Right forelimb (tissue), 1 donor: ENCODE results near the gene NR5A2.
A peak's percentile ranks its signal among the peaks of the same experiment; 100 is the strongest.
"Not testable (repeated sequence)": the region's sequence is repeated elsewhere in the genome, so short reads cannot be mapped to it uniquely, and the experiment has no call there.

Source experiments
- DNase-seq: peaks from one replicate; pipeline ENCODE4 v3.0.0-alpha.2; 2018

The NR5A2 gene

DNA sequence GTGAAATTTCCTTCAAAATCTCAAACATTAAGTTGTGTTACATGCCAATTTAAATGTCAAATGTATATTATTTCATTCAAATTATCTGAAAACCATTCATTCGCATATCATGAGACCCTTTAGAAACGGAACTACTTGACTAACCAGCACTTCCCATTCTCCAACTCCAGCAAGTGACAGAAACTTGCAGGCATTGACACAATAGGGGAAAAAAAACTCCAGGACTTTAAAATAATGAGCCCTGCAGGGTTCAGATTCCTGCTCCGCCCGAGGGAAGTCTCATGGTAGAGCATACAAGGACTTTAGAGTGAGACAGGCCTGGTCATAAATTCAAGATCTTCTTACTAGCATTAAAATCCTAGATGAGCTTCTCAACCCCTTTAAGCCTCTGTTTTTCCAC is 138.9 kb downstream of the NR5A2 start:
- DNase-seq: no peak

DNA sequence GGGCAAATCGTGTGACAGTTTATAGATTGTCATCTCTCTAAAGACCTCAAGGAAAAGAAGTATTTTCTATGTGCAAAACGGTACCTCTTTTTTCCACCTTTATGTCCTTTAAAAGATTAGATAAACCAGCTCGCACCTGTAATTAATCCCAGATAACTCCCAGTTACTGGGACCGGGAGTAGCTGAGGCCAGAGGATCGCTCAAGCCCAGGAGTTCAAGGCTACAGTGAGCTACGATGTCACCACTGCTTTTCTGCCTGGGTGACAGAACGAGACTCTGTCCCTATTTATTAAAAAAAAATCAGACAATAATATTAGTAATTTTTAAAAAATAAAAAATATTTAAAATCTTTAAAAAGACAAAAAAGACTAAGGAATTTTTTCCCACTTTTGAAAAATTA is 141.4 kb downstream of the NR5A2 start:
- no peak for DNase-seq

DNA sequence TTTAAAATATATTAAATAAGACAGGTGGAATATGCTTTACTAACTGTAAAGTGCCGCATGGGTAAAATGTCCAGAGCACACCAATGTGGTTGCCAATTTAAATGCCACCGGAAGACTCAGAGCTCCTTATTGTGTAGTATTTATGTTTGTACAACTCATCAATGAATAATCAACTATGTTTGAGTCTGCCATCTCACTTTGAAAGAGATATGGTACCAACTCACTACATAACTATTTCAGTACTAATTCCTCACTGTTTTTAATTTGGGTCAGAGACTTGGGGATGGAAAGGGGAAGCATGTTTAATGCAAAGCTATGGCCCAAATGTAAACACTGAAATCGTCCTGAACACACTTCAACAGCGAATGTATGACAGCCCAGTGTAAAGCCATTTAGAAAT is 144.8 kb downstream of the NR5A2 start:
- no peak for DNase-seq

DNA sequence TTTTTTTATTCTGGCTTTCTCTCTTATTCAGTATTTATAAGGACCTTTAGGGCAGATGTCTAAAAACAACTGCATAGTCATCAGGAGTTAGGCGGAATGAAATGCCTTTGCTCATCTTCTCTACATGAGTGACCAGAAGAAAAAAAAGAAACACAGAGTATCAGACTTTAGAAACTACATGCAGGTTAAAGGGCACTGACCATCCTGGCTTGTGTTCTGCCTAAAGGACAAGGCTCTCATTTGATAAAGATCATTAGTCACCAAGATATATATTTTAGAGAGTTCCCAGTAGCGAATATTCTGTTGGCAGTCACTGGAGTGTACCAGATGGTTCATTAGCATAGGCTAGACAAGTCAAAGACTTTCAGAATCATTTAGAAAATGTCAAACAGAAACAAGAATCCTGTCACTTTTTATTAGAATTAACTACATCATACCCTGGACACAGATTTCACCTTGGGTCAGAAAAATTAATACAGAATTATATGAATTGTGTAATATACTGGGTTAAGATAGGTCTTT is 145.6 kb downstream of the NR5A2 start:
- no peak for DNase-seq

DNA sequence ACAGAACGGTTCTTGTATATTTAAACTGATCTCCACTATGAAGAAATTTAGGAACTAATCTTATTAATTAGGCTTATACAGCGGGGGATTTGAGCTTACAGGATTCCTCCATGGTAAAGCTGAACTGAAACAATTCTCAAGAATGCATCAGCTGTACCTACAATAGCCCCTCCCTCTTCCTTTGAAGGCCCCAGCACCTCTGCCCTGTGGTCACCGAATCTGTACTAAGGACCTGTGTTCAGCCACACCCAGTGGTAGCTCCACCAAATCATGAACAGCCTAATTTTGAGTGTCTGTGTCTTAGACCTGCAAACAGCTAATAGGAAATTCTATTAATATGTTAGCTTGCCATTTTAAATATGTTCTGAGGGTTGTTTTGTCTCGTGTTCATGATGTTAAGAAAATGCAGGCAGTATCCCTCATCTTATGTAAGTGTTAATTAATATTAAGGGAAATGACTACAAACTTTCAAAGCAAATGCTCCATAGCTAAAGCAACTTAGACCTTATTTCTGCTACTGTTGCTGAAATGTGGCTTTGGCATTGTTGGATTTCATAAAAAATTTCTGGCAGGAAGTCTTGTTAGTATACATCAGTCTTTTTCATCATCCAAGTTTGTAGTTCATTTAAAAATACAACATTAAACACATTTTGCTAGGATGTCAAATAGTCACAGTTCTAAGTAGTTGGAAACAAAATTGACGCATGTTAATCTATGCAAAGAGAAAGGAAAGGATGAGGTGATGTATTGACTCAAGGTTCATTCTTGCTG is 147.2 kb downstream of the NR5A2 start:
- DNase-seq: no peak

DNA sequence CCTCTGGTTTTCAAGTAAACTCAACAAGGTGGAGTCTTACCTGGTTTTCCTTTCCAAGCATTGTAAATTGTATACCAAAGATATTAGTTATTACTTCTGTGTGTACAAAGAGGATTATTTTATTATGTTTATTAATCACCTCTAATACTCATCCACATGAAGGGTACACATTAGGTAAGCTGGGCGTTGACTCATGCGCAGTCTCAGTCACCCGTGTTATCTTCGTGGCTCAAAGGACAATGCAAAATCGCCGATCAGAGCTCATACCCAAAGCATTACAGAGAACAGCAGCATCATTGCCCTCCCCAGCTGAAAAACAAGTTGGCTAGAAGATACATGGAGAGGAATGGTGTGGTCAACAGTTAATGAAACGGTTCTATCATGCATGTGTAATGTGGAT is 148.7 kb downstream of the NR5A2 start:
- no peak for DNase-seq

DNA sequence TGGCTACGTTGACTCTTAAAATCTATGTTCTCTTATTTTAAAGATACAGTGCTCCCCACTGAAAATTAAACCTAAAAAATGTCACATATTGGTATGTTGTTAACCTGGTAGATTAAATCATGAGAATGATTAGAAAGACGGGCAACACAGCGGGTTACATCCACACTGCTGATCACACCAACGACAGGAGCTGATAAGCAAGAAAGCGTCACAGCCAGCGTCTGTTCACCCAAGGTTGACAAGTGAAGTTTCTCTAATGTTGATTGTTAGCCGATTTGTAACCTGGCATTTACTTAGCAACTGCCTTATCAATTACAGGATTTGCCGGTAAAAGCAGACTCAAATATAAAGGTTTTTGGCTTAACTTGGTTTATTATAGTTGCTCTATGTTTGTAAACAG is 149.3 kb downstream of the NR5A2 start:
- no peak for DNase-seq

DNA sequence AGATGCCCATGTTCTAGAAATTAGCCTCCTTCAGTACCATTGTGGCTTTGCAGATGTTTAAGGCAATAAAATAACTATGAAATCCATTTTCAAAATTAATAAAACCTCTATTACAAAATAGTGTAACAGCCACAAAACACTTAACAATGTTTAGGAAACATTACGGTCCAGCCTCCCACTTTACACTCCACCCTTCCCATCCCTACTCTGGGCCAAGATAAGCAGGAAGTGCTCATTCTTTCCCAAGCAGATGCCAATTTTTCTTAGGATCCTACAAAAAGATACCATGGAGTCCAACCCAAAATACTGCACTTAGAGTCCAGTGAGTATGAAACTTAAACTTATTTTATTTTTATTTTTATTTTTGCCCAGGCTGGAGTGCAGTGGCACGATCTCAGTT is 150.8 kb downstream of the NR5A2 start:
- no peak for DNase-seq

DNA sequence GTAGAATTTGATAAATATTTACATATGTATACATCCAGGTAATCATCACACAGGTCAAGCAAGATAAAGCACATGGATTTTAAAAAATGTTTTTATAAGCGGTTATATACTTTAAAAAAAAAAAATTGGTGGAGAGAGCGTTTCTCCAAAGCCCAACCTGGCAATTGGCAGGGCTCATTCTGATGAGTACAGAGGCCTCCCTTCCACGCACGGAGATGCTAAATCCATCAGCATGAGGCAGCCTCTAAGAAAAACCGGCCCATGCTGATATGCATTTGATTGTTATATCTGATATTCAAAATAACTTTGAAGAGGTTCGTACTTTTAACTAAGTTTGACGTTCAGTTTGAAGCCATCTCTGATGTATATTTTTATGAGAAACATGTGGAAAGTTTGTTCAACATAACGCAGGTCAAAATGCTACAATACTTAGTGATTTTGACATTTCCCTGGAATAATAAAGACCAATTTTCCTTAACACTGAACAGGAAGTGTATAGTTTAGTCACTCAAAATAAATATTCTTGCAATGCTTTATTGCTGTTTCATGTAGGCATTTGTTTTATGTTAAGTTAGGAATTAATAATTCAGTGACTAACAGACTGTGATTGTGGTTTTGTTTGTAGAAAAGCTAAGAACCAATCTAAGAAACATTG is 151.7 kb downstream of the NR5A2 start:
- DNase-seq: no peak

DNA sequence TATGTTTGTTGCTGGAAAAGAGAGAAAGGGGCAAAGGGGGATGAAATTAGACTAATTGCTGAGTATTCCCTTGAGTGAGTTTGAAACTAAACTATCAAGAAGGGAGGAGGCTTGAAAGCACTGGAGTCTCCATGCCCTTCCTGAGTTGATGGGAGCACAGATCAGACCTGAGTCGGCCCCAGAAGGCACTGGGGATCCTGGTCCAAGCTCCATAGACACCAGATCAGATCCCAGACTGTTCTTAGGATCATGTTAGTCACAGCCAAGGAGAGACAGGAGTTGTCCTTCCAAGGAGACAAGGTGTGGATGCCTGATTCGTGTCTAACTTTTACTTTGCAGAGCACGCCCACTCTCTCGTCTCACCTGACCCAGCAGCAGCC is 152.3 kb downstream of the NR5A2 start:
- no peak for DNase-seq

DNA sequence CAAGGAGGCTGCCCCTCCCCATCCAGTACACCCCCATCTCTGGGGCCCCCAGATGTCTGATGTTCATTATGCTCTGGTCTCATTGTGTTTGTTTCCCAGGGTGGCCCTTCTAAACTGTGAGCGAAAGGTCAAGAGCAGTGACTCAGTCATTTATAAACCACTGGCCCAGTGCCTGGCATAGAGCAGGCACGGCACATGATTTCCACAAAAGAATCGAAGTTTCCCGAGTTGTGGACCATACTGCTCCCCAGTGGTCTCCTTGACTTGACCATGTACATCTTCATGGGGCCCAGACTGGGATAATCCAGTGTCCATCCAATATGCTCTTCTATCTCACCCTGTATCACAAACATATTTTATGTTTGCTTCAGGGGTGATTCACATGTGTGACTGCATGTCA is 153.3 kb downstream of the NR5A2 start:
- no peak for DNase-seq

DNA sequence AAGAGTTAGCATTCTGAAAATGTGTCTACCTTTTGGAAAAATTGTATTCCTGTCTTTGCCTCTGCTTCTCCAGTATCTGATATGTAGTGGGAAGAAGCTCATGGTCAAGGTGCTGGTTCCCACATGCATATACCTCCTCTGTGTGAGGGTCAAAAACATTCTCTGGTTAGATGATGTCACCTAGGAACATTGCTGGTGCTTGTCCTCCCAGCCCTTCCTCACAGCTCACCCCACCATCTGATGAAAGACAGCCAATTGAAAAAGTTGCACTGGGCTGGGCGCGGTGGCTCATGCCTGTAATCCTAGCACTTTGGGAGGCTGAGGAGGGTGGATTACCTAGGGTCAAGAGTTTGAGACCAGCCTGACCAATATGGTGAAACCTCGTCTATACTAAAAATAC is 154.4 kb downstream of the NR5A2 start:
- DNase-seq: no peak

DNA sequence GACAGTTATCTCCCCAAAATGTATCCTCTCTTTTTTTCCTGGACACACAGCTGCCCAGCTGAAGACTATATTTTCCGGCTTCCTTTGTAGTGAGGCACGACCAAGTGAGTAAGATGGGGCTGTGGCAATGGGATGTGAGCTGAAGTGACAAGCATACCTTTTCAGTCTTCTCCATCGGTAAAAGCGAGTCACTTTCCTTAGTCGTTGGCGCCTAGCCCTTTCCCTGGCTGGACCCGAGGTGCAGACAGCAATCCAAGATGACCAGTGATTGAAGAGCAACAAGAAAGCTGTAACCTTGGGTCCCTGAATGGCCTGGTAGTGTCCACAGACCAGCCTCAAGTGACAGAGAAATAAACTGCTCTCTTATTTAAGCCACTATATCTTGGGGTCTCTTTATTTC is 155.2 kb downstream of the NR5A2 start:
- no peak for DNase-seq

DNA sequence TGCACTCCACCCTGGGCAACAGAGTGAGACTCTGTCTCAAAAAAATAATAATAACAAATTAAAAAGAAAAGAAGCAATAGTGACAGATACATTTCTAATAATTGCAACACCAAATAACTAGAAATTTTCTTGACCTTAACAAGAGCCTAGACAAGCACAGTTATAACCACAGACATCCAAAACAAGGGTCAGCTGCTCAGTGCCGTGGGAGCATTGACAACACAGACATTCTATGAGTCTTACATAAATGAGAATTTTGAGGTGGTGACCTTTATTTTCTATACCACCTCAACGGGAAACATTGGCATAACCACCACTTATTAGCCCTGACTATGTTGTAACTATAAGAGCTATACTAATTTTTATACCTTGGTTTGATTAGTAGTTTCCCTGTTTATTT is 156.1 kb downstream of the NR5A2 start:
- DNase-seq: no peak

DNA sequence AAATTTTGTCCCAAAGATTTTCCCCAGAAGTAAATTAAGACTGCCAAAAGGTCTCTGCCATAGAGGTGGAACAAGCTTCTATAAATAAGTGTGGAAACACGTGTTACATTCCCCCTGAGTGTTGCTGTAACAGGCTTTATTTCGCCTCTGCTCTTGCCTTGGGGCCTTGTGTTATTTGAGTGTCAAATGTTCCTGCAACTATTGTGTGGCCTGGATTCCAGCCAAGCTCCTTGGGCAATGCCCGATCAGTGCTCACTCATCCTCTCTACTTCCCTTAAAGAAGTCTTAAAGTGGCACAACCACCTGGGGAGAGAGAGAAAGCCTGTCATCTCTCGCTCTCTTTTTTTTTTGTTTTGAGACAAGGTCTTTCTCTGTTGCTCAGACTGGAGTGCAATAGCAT is 156.7 kb downstream of the NR5A2 start:
- peak; percentile 55 for DNase-seq

DNA sequence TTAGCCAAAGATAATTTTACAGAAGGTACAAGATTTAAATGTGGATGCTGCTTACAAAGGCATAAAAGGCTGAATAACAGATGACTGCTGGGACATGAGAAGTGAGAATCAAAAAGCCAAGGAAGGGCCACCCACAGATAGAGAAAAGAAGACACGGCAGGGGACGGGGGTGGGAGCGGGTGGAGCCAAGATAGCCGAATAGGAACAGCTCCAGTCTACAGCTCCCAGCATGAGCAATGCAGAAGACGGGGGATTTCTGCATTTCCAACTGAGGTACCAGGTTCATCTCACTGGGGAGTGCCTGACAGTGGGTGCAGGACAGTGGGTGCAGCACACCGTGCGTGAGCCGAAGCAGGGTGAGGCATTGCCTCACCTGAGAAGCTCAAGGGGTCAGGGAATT is 157.7 kb downstream of the NR5A2 start:
- DNase-seq: not testable (repeated sequence)

DNA sequence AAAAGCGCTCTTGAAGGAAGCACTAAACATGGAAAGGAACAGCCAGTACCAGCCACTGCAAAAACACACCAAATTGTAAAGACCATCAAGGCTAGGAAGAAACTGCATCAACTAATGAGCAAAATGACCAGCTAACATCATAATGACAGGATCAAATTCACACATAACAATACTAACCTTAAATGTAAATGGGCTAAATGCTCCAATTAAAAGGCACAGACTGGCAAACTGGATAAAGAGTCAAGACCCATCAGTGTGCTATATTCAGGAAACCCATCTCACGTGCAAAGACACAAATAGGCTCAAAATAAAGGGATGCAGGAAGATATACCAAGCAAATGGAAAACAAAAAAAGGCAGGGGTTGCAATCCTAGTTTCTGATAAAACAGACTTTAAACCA is 159.8 kb downstream of the NR5A2 start:
- not testable (repeated sequence) for DNase-seq

DNA sequence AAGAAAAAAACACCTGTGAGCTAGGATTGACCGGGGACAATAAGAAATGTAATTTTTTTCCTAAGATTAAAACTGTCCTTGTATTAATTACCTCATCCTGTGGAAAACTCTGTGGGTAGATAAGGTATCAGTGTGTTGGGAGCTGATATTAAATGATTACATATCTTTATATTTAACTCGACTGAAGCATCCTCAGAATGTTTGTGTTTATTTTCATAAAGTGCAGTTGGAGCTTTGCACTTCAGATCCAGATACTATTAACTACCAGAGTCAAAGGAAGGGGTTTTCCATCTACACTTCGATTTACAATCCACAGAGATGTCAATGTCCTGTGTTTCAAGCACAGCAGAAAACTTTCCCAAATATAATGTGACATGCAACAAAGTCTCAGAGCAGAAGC is 164.5 kb downstream of the NR5A2 start:
- no peak for DNase-seq

DNA sequence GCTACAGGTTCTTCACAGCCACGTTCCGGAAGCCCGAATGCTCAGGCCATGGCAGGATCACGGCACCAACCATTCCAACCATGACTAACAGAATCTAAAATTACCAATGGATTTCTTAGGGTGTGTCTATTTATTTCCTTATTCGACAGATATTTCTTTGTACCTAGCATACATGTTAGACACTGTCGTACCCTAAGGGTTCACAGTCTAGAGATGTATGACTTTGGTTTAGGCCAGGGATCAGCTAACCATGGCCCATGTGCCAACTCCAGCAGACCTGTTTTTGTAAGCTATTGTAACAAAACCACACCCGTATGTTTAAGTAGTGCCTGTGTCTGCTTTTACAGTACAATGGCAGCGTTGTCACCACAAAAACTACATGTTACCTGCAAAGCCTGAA is 167.0 kb downstream of the NR5A2 start:
- no peak for DNase-seq

DNA sequence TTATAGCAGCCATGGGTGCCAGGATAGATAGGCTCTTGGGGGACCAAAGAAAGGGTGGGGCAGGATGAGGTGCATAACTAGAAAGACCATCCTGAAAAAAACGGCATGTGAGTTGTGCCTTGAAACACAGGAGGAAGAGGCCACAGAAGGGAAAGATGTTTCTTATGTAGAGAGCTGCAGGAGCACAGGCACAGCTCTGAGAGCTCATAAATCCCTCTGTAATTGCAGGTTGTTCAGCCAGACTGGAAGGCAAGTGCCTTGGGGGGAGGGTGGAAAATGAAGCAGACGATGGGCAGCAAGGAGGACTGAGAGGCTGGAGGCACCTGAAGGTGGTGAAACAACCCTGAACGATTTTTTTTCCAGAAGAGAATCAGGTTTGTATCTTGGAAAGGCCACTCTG is 170.7 kb downstream of the NR5A2 start:
- DNase-seq: no peak

DNA sequence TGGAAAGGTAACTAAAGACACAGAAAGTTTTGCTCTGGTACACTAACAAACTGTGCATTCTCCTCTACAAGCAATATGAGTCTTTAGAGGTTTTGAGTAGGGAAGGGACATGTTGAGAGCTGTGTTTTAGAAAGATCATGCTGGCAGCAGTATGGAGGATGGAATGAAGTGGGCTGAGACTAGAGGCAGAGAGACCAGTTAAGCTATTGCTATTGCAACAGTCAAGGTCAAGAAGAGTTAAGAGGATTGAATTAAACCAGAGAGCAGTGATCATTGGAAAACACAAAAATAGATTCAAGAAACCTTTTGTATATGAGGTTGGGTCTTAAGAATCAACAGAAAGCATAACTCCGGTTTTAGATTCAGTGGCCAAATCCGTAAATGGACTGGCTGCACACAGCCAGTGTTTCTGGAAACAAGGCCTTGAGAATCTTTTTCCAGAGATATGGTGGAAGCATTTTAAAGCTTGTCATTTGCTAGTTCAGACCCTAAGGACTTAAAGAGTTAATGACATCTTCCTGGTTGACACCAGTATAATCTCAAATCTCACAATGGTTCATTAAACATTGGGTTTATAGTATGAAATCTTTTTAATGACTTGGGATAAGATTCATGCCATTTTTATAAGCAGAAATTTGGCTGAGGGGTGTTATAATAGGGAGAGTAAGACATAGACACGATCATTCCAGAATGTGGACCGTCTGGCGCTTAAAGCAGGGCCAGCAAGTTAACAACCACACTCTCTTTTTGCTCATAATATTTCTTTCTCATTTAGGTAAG is 177.9 kb downstream of the NR5A2 start:
- DNase-seq: no peak

DNA sequence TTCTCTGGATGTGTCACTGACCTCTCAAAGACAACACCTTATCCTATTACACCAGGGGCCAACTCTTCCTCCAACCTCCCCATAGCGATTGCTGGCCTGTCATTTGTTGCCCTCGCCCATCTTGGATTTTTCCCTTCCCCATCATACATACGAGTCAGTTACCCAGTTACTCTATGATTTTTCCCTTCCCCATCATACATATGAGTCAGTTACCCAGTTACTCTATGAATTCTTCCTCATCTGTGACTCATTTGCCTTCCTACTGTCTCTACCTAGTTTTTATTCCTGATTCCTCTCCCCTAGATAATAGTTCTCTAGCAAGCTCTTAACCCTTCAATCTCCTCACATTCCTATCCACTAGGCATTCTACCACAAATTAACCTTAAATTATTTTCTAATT is 178.8 kb downstream of the NR5A2 start:
- DNase-seq: no peak

DNA sequence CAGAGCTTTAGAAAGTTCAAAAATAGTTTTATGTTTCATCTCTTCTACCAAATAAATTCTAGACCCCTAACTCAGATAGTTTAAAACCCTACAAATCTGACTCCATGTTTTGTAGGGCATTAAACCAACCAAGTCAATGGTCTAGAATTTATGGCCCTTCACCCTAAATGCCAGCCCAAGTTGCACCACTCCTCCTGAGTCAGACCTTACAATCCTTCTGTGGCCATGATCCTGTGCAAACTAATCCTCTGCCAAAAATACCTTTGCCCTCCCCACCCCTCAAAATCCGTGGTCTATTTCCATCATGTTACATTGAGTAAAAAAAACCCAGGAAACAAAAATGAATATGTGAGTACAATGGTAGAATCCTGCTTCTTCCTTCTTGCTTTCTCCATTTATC is 179.3 kb downstream of the NR5A2 start:
- no peak for DNase-seq

DNA sequence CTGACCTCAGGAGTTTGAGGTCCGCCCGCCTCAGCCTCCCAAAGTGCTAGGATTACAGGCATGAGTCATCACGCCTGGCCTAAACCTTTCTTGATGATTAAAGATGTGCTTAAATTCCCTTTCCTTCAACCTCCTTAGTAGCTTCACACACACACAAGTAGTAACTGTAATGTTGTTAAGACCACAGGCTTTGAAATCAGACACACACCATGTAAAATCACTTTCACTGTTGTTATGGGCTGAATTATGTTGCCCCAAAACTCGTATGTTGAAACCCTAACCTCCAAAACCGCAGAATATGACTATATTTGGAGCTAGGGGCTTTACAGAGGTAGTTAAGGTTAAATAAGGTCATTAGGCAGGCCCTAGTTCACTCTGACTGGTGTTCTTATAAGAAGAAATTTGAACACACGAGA is 180.2 kb downstream of the NR5A2 start:
- DNase-seq: no peak
